Measurements from ENCODE around the gene WNT7A.

The WNT7A gene

DNA sequence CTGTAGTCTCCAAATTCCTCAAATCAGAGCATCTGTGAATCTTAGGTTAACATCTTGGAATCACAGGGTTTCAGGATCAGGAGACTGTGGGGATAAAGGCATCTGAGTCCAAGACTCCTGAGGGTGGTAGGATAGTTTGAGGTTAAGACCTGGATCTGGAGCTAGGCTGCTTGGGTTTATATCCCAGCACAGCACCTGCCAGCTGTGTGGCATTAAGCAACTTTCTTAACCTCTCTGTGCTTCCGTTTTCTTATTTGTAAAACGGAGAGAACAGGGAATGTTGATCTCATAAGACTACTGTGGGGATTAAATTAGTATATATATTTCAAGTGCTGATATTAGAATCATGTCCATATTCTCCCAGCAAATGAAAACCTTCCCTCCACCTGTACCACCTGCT lies 33.6 kb downstream of the WNT7A start:
- in situ Hi-C loops (cut with HindIII; ENCODE audit: low sequenced_read_pairs): no loop called here
- no peak for DNase-seq (ENCODE audit: low read depth, low spot score)
- H3K4me3 ChIP-seq (ENCODE audit: low read depth, low read length): no peak overlapping the region
- TF ChIP-seq, protein P1, sequence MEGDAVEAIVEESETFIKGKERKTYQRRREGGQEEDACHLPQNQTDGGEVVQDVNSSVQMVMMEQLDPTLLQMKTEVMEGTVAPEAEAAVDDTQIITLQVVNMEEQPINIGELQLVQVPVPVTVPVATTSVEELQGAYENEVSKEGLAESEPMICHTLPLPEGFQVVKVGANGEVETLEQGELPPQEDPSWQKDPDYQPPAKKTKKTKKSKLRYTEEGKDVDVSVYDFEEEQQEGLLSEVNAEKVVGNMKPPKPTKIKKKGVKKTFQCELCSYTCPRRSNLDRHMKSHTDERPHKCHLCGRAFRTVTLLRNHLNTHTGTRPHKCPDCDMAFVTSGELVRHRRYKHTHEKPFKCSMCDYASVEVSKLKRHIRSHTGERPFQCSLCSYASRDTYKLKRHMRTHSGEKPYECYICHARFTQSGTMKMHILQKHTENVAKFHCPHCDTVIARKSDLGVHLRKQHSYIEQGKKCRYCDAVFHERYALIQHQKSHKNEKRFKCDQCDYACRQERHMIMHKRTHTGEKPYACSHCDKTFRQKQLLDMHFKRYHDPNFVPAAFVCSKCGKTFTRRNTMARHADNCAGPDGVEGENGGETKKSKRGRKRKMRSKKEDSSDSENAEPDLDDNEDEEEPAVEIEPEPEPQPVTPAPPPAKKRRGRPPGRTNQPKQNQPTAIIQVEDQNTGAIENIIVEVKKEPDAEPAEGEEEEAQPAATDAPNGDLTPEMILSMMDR (IDR thresholded peaks at IDR 0.05; ENCODE audit: low read depth, low read length): no peak

DNA sequence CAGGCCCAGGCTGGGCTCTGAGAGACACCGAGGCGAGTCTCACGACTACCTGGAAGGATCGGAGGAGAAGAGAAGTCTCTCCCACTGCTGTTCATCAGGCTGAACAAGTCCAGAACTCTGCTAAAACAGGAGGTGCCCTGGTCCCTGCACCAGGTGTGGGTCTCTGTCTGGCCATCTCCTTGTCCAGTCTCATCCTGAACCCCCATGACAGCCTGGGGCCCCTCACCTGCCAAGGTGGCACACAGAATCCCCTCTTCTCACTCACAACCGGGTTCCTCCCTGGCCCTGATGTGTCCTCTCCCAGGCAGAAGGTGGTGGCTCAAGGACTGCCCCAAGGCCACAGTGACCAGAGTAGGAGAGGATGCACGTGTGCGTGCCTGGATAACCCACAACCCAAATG lies 34.1 kb downstream of the WNT7A start:
- in situ Hi-C loops (cut with HindIII; ENCODE audit: low sequenced_read_pairs): no loop called here
- TF ChIP-seq, protein P1 (IDR thresholded peaks at IDR 0.05; ENCODE audit: low read depth, low read length): no peak
- no peak overlapping the region for H3K4me3 ChIP-seq (ENCODE audit: low read depth, low read length)
- DNase-seq (ENCODE audit: low read depth, low spot score): no peak

DNA sequence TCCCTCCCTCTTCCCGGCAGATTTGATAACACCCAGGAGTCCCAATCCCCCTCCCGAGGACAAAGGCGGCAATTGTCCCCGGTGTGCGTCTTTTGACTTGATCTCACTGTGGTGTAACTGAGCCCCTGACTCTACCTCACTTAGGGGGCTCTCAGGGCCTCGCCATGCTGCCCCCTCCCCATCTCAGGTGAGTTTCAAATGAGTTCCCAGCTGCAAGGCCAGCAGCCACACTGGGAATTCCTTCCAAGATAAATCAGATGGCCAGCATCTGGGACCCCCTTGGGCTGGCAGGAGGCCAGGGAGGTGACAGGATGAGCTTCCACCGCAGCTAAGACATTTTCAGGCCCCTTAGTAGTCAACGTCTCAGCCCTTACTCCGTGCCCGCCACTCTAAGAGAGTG lies 35.0 kb downstream of the WNT7A start:
- no peak for DNase-seq (ENCODE audit: low read depth, low spot score)
- no peak overlapping the region for H3K4me3 ChIP-seq (ENCODE audit: low read depth, low read length)
- in situ Hi-C loops (cut with HindIII; ENCODE audit: low sequenced_read_pairs): no loop called here
- TF ChIP-seq, protein P1 (IDR thresholded peaks at IDR 0.05; ENCODE audit: low read depth, low read length): no peak

DNA sequence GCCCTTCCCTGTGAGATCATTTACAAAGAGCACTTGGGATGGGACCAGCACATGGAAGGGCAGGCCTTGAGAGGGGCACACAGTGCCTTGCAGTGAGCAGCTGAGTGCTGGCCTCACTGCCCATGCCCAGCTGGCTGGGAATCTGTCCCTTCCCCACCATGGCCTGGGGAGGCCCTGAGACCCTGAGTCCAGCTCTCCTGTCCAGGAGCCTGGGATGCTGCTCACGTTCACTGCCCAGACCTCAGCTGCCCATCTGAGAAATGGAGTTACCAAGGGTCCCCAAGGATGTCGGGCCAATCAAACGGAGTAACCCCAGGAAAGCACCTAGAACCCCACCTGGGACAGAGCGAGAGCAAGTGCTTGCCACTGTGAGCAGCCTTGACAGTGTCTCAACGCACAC lies 35.6 kb downstream of the WNT7A start:
- H3K4me3 ChIP-seq (ENCODE audit: low read depth, low read length): no peak overlapping the region
- no peak for DNase-seq (ENCODE audit: low read depth, low spot score)
- TF ChIP-seq, protein P1 (IDR thresholded peaks at IDR 0.05; ENCODE audit: low read depth, low read length): no peak
- in situ Hi-C loops (cut with HindIII; ENCODE audit: low sequenced_read_pairs): no loop called here

DNA sequence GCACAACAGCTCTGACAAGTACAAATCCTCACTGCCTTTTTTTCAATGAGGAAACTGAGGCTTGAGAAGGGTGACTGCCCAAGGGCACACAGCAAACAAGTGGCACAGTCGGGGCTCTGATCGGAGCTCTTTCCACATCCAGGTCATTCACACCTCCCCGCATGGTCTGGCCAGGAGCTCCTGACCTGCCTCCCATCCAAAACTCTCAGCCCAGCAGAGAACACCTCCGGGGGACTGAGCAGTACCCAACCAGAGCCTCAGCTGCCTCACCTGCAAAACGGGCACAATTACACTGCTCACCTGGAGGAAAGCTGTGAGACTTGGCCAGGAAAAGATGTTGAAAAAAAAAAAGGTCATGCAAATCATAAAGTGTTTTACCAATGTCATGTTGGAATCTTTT lies 36.5 kb downstream of the WNT7A start:
- in situ Hi-C loops (cut with HindIII; ENCODE audit: low sequenced_read_pairs): no loop called here
- DNase-seq (ENCODE audit: low read depth, low spot score): no peak
- TF ChIP-seq, protein P1 (IDR thresholded peaks at IDR 0.05; ENCODE audit: low read depth, low read length): no peak
- H3K4me3 ChIP-seq (ENCODE audit: low read depth, low read length): no peak overlapping the region

DNA sequence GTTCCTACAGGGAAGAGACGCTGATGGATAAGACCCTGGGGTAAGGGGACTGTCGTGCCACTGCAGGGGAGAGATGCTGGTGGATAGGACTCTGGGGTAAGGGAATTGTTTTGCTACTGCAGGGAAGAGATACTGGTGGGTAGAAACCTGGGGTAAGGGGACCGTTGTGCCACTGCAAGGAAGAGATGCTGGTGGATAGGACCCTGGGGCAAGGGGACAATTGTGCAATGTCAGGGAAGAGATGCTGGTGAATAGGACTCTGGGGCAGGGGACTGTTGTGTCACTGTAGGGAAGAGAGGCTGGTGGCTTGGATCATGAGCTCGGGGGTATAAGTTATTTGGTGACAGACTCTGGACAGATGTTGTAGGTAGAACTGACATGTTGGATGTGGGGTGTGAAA lies 37.6 kb downstream of the WNT7A start:
- in situ Hi-C loops (cut with HindIII; ENCODE audit: low sequenced_read_pairs): no loop called here
- H3K4me3 ChIP-seq (ENCODE audit: low read depth, low read length): no peak overlapping the region
- no peak for DNase-seq (ENCODE audit: low read depth, low spot score)
- TF ChIP-seq, protein P1 (IDR thresholded peaks at IDR 0.05; ENCODE audit: low read depth, low read length): no peak

DNA sequence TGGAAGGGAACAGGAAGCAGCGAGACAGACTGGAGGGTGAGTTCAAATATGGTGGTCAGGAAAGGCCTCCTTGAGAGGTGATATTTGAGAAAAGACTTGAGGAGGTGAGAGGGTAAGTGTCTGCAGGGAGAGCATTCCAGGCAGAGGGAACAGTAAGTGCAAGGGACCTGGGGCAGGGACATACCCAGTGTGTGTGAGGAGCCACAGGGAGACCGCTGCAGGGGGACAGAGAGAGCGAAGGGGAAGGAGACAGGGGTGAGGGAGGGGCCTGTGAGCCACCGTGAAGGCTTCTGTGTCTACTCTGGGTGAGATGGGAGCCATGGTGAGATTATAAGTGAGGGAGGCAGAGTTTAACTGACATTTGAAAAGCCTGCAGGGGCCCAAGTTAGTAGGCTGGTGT lies 38.0 kb downstream of the WNT7A start:
- no peak for DNase-seq (ENCODE audit: low read depth, low spot score)
- TF ChIP-seq, protein P1 (IDR thresholded peaks at IDR 0.05; ENCODE audit: low read depth, low read length): no peak
- no peak overlapping the region for H3K4me3 ChIP-seq (ENCODE audit: low read depth, low read length)
- in situ Hi-C loops (cut with HindIII; ENCODE audit: low sequenced_read_pairs): no loop called here
